HG03558 (cell line): Measurements from ENCODE around the gene FAAP20.

Experiments used
- ATAC-seq: cut with Tn5 transposase; IDR thresholded peaks from one replicate; pipeline ENCODE4 v1.9.1; 2021; ENCODE audit warnings: moderate number of reproducible peaks; ENCODE audit not compliant: unreplicated experiment; ENCODE audit errors: extremely low read depth

The FAAP20 gene

GRCh38 chr1:2194319-2194897 lies at the start of gene FAAP20:
TSS of gene FAAP20 (minus strand) at chr1:2194772. CDS start at chr1:2194749, 23 bp downstream.
- ATAC-seq = no peak

GRCh38 chr1:2242814-2243725 lies 48.5 kb upstream of the FAAP20 start:
- ATAC-seq = no peak

GRCh38 chr1:2241820-2242219 lies 47.2 kb upstream of the FAAP20 start:
- no peak for ATAC-seq

GRCh38 chr1:2240270-2241156 lies 45.9 kb upstream of the FAAP20 start:
- no peak for ATAC-seq

GRCh38 chr1:2239384-2239985 lies 44.9 kb upstream of the FAAP20 start:
- ATAC-seq = no peak

GRCh38 chr1:2239013-2239370 lies 44.4 kb upstream of the FAAP20 start:
- ATAC-seq = no peak

GRCh38 chr1:2238361-2239012 lies 43.9 kb upstream of the FAAP20 start:
- no peak for ATAC-seq

GRCh38 chr1:2237773-2238172 lies 43.2 kb upstream of the FAAP20 start:
- no peak for ATAC-seq

GRCh38 chr1:2236695-2237677 lies 42.4 kb upstream of the FAAP20 start:
- no peak for ATAC-seq

GRCh38 chr1:2235300-2235998 lies 40.9 kb upstream of the FAAP20 start:
- no peak for ATAC-seq

- no peak for ATAC-seq
Measured at GRCh38 chr1:2234762-2235113, 40.2 kb upstream of the FAAP20 start.

GRCh38 chr1:2233997-2234761 lies 39.6 kb upstream of the FAAP20 start:
- ATAC-seq = no peak

- ATAC-seq = no peak
Measured at GRCh38 chr1:2233468-2233867, 38.9 kb upstream of the FAAP20 start.

GRCh38 chr1:2232916-2233438 lies 38.4 kb upstream of the FAAP20 start:
- no peak for ATAC-seq

GRCh38 chr1:2232255-2232915 lies 37.8 kb upstream of the FAAP20 start:
- no peak for ATAC-seq

- no peak for ATAC-seq
Measured at GRCh38 chr1:2231532-2232254, 37.1 kb upstream of the FAAP20 start.
